ENCODE measurements around the gene NFRKB.

DNA sequence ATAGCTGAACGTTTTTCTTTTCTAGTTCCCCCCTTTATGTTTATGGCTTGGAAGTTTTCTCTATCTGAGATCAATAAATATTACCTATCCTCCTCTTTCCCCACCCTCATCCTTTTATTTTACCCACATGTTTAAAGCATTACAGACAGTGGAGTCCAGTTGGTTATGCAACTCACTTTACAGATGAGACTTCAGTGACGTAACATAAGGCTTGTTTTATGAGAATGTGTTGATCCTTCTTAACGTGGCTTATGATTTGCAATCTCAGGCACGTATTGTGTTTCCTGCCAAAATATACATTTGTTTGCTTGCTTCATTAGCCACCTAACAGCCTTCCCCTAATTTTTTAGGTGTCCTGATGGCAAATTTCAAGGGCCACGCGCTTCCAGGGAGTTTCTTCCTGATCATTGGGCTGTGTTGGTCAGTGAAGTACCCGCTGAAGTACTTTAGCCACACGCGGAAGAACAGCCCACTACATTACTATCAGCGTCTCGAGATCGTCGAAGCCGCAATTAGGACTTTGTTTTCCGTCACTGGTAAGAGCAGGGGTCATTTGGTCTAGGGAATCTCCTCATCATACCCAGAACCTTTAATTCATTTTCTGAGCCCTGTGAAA is 43.1 kb downstream of the NFRKB start:
- TF ChIP-seq POLR2A (IDR thresholded peaks at IDR 0.05) (no peak), POLR2AphosphoS5 (IDR thresholded peaks at IDR 0.05) (no peak), EP300 (IDR thresholded peaks at IDR 0.05; ENCODE audit: low read depth) (no peak)
- TF ChIP-seq, protein P1, sequence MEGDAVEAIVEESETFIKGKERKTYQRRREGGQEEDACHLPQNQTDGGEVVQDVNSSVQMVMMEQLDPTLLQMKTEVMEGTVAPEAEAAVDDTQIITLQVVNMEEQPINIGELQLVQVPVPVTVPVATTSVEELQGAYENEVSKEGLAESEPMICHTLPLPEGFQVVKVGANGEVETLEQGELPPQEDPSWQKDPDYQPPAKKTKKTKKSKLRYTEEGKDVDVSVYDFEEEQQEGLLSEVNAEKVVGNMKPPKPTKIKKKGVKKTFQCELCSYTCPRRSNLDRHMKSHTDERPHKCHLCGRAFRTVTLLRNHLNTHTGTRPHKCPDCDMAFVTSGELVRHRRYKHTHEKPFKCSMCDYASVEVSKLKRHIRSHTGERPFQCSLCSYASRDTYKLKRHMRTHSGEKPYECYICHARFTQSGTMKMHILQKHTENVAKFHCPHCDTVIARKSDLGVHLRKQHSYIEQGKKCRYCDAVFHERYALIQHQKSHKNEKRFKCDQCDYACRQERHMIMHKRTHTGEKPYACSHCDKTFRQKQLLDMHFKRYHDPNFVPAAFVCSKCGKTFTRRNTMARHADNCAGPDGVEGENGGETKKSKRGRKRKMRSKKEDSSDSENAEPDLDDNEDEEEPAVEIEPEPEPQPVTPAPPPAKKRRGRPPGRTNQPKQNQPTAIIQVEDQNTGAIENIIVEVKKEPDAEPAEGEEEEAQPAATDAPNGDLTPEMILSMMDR (IDR thresholded peaks at IDR 0.05): no peak

Measured in transverse colon (tissue), 4 donors.